Endothelial cell of umbilical vein (primary cell): Measurements from ENCODE around the gene PPM1F. TPM values are rescaled to one million over a fixed set of nuclear protein-coding genes. Genes with fewer than 3 reads are reported as not detected.
A peak's percentile ranks its signal among the peaks of the same experiment; 100 is the strongest.

Experiments used
- BruUV-seq: library from RNA; stranded (reverse); fragments of 400-500 nt; replicated peaks from 2 replicates; lab custom pipeline; 2021; lab: Mats Ljungman, UMichigan
- CTCF ChIA-PET: fragments of 300-600, 350-600 bp; sonication (Branson Sonifier 250); formaldehyde crosslinking; loops from one replicate; lab custom pipeline; 2021; ENCODE audit warnings: antibody characterized with exemption, inconsistent platforms; lab: Charles Lee
- POLR2A ChIA-PET: fragments of 300-600, 350-600 bp; sonication (Branson Sonifier 250); formaldehyde crosslinking; loops from one replicate; lab custom pipeline; 2021; ENCODE audit warnings: antibody characterized with exemption, inconsistent platforms; lab: Charles Lee
- DNase-seq: peaks from one replicate; pipeline ENCODE4 v3.0.0-alpha.2; 2011; ENCODE audit warnings: low read depth, low spot score
- FAIRE-seq: peaks from 2 replicates; lab custom pipeline; 2011; peaks lifted over from hg19 to GRCh38; lab: Jason Lieb, UNC
- H2AFZ ChIP-seq: 2 replicates; pipeline ENCODE4 v1.6.0; 2012; ENCODE audit warnings: low read depth, low read length, control low read depth, inconsistent platforms
- H3K27ac ChIP-seq: 2 replicates; pipeline ENCODE4 v1.5.1; 2011; ENCODE audit warnings: low read depth, mild to moderate bottlenecking, control low read depth, low read length, moderate library complexity; ENCODE audit not compliant: insufficient read depth
- H3K27me3 ChIP-seq, 2 experiments: 2 replicates each; pipeline versions ENCODE4 v1.6.0 to v1.6.1; 2011; ENCODE audit warnings: low read length in 2 of 2, mixed read lengths in 1 of 2; ENCODE audit not compliant: control insufficient read depth in 2 of 2, insufficient read depth in 2 of 2
- H3K36me3 ChIP-seq, 2 experiments: 2 replicates in 1 of 2; 3 replicates in 1 of 2; pipeline ENCODE4 v1.5.1; 2011; ENCODE audit warnings: low read length in 2 of 2, mild to moderate bottlenecking in 1 of 2, moderate library complexity in 1 of 2; ENCODE audit not compliant: control insufficient read depth in 2 of 2, insufficient read depth in 2 of 2; ENCODE audit errors: extremely low read depth in 1 of 2
- H3K4me1 ChIP-seq: 3 replicates; pipeline ENCODE4 v1.5.1; 2011; ENCODE audit warnings: mild to moderate bottlenecking, low read length; ENCODE audit not compliant: control insufficient read depth, insufficient read depth; ENCODE audit errors: extremely low read depth
- H3K4me2 ChIP-seq: 2 replicates; pipeline ENCODE4 v1.6.1; 2011; ENCODE audit warnings: low read length, control low read depth, mixed read lengths; ENCODE audit not compliant: insufficient read depth
- H3K4me3 ChIP-seq, 3 experiments: fragments of 200-600 bp in 1 of 3; sonication (generic), shearing (Covaris generic) in 1 of 3; replicated peaks in 1 of 3; 2 replicates each; pipeline ENCODE4 v1.5.1; 2011 to 2016; ENCODE audit warnings: control low read depth in 3 of 3, low read length in 3 of 3, mild to moderate bottlenecking in 2 of 3, inconsistent platforms in 1 of 3, low read depth in 1 of 3, moderate library complexity in 1 of 3; ENCODE audit not compliant: insufficient read depth in 1 of 3
- H3K79me2 ChIP-seq: 2 replicates; pipeline ENCODE4 v1.6.0; 2012; ENCODE audit warnings: low read length, inconsistent platforms; ENCODE audit not compliant: control insufficient read depth, insufficient read depth
- H3K9ac ChIP-seq: replicated peaks from 2 replicates; pipeline ENCODE3; 2011; ENCODE audit warnings: low read length, control low read depth; ENCODE audit not compliant: insufficient read depth; ENCODE audit errors: extremely low read depth
- H3K9me1 ChIP-seq: replicated peaks from 3 replicates; pipeline ENCODE4 v1.6.0; 2011; ENCODE audit warnings: mild to moderate bottlenecking, low read length; ENCODE audit not compliant: control insufficient read depth, insufficient read depth; ENCODE audit errors: extremely low read depth
- H3K9me3 ChIP-seq: replicated peaks from 2 replicates; pipeline ENCODE4 v1.5.1; 2012; ENCODE audit warnings: low read length, inconsistent platforms; ENCODE audit not compliant: control insufficient read depth, insufficient read depth
- H4K20me1 ChIP-seq: replicated peaks from 2 replicates; pipeline ENCODE3; 2011; ENCODE audit warnings: mild to moderate bottlenecking, low read length; ENCODE audit not compliant: control insufficient read depth, insufficient read depth; ENCODE audit errors: extremely low read depth
- EZH2 ChIP-seq: IDR thresholded peaks from 2 replicates; pipeline ENCODE4 v1.6.1; 2012; ENCODE audit warnings: borderline replicate concordance, low read depth, mild to moderate bottlenecking, moderate library complexity, low read length, inconsistent platforms; ENCODE audit not compliant: severe bottlenecking
- FOS ChIP-seq: IDR thresholded peaks from 2 replicates; pipeline ENCODE4 v1.6.1; 2011; ENCODE audit warnings: mild to moderate bottlenecking, low read length, moderate library complexity, borderline replicate concordance; ENCODE audit not compliant: insufficient read depth
- GATA2 ChIP-seq: IDR thresholded peaks from 2 replicates; pipeline ENCODE4 v1.7.0; 2011; ENCODE audit warnings: low read depth, mild to moderate bottlenecking, moderate library complexity, mixed read lengths, low read length; ENCODE audit not compliant: insufficient read length, insufficient read depth
- JUN ChIP-seq: IDR thresholded peaks from 2 replicates; pipeline ENCODE4 v1.6.1; 2011; ENCODE audit warnings: borderline replicate concordance, low read depth; ENCODE audit not compliant: insufficient read length, insufficient read depth
- MYC ChIP-seq: IDR thresholded peaks from one replicate; pipeline ENCODE4 v1.6.1; 2011; ENCODE audit warnings: mild to moderate bottlenecking, low read depth, low read length
- POLR2A ChIP-seq: IDR thresholded peaks from 2 replicates; pipeline ENCODE4 v1.6.1; 2012; ENCODE audit warnings: low read depth, mild to moderate bottlenecking, control low read depth, low read length
- POLR2AphosphoS5 ChIP-seq: IDR thresholded peaks from 2 replicates; pipeline ENCODE4 v1.6.1; 2012; ENCODE audit warnings: low read depth, mild to moderate bottlenecking, control low read depth, low read length, moderate library complexity; ENCODE audit not compliant: insufficient read depth
- dilution Hi-C: fragments of 300-500 bp; cut with MboI; formaldehyde crosslinking; loops from one replicate; pipeline ENCODE4 v1.15.0; 2019; ENCODE audit warnings: low sequenced_read_pairs; ENCODE audit not compliant: extremely low pct_ligation_motif_present
- intact Hi-C: fragments of 100-400 bp; cut with micrococcal nuclease; formaldehyde crosslinking; loops from one replicate; pipeline ENCODE4 v1.10.0; 2022
- polyA plus RNA-seq, 4 experiments: library from polyadenylated mRNA; depleted of rRNA in 3 of 4; stranded (reverse) in 3 of 4; unstranded in 1 of 4; fragments of >200 nt; gene quantifications; 2 replicates each; pipeline versions ENCODE4 v1.2.1 to v1.2.3, GENCODE V29; 2011 to 2012; ENCODE audit warnings: missing spikeins in 1 of 4
- total RNA-seq: library from RNA; stranded (reverse); gene quantifications from 2 replicates; pipeline ENCODE4 v1.2.3, GENCODE V29; 2021
- TF ChIP-seq, protein P1 (sequence below): IDR thresholded peaks from 2 replicates; pipeline ENCODE4 v1.6.1; 2011; ENCODE audit not compliant: insufficient read depth, insufficient read length

Gene PPM1F
- total and polyA plus RNA-seq, 2 donors (not counting 3 experiments of a cell fraction or from before 2014, with no cell fraction given): 107 to 178 TPM

DNA sequence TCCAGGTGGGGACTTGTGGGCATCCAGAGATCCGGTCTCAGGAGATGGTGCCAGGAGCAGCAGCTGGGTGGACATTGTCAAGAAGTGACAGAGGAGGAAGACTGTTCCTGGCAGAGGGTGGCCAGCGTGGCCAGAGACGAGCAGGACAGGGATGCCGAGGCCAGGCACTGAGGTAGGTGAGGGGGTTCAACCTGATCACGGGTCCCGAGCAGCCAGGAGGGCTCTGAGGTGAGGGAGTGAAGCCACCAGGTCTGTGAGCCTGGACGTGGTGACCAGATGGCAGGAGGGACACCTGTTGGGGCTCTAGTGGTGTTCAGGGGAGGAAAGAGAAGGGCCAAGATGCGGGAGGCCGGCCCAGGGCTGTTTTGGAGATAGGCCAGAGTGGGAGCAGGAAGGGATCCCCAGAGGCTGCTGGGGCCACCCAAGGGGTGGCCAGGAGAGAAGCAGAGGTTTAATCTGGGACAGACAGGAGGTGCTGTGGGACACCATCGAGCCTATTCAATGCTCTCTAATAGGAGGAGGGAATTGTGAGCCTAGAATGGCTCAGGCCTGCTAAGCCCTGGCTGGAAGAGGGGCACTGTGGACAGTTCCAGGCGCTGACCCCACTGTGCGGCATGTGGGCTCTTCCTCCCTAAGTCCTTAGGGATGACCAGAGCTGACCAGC, 6.3 kb downstream of the PPM1F start:
- Histone ChIP-seq H3K79me2 (peaks cover 69% of the 10 kb centered on the region), H3K27ac (peak overlapping the region; percentile 71), H3K36me3 (peaks cover 14 to 22% of the 10 kb centered on the region in 2 experiments), H2AFZ (no peak overlapping the region), H3K27me3 (no peaks in the 10 kb centered on the region), H3K4me3 (no peak overlapping the region), H3K9ac (no peak overlapping the region), H3K4me1 (peaks cover 84% of the 10 kb centered on the region), H3K4me2 (no peak overlapping the region), H4K20me1 (no peaks in the 10 kb centered on the region), H3K9me1 (no peaks in the 10 kb centered on the region), H3K9me3 (no peaks in the 10 kb centered on the region)
- dilution Hi-C loops (loop anchor here (25.0 kb wide), 2 partner anchors 134 to 234 kb away; no protein-coding TSS in a partner anchor), intact Hi-C loops (no loop called here)
- no peak for DNase-seq
- ChIA-PET POLR2A (no interaction called here), CTCF (interaction anchor here (1.6 to 8.4 kb wide), 3 partner anchors 9 to 23 kb away, joined by 4 to 292 read pairs (median 5); no protein-coding TSS in a partner anchor)
- TF ChIP-seq MYC (no peak), POLR2AphosphoS5 (no peak), GATA2 (no peak), FOS (no peak), JUN (no peak), EZH2 (no peak), POLR2A (no peak)
- TF ChIP-seq, protein P1, sequence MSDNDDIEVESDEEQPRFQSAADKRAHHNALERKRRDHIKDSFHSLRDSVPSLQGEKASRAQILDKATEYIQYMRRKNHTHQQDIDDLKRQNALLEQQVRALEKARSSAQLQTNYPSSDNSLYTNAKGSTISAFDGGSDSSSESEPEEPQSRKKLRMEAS: no peak
- FAIRE-seq: no peak
- no TSS peak for BruUV-seq
